H9 (cell line): ENCODE measurements around the gene AHNAK. TPM values are rescaled to one million over a fixed set of nuclear protein-coding genes. Genes with fewer than 3 reads are reported as not detected.
A peak's percentile ranks its signal among the peaks of the same experiment; 100 is the strongest.
"Not testable (repeated sequence)": the region's sequence is repeated elsewhere in the genome, so short reads cannot be mapped to it uniquely, and the experiment has no call there.

Source experiments
- DNase-seq: peaks from one replicate; pipeline ENCODE4 v3.0.0-alpha.2; 2017
- H2AFZ ChIP-seq: one replicate; pipeline ENCODE4 v1.6.1; 2013; ENCODE audit warnings: mild to moderate bottlenecking, low read length, control low read depth, moderate library complexity
- H2AK5ac ChIP-seq: 2 replicates; pipeline ENCODE4 v1.6.1; 2013; ENCODE audit warnings: low read length, control low read depth, mixed read lengths; ENCODE audit not compliant: insufficient read length
- H2BK120ac ChIP-seq: one replicate; pipeline ENCODE4 v1.6.1; 2013; ENCODE audit warnings: low read depth, mild to moderate bottlenecking, low read length, control low read depth, inconsistent platforms; ENCODE audit not compliant: poor library complexity, severe bottlenecking
- H2BK12ac ChIP-seq: 2 replicates; pipeline ENCODE4 v1.6.1; 2013; ENCODE audit warnings: low read length, control low read depth, mixed read lengths, low read depth; ENCODE audit not compliant: insufficient read length
- H2BK15ac ChIP-seq: 2 replicates; pipeline ENCODE4 v1.6.1; 2013; ENCODE audit warnings: low read depth, low read length, control low read depth
- H2BK20ac ChIP-seq: one replicate; pipeline ENCODE4 v1.6.1; 2013; ENCODE audit warnings: low read depth, mild to moderate bottlenecking, low read length, control low read depth, inconsistent platforms; ENCODE audit not compliant: poor library complexity, severe bottlenecking
- H2BK5ac ChIP-seq: 2 replicates; pipeline ENCODE4 v1.6.1; 2013; ENCODE audit warnings: low read length, control low read depth, mixed read lengths; ENCODE audit not compliant: insufficient read length
- H3K14ac ChIP-seq: 2 replicates; pipeline ENCODE4 v1.6.1; 2013; ENCODE audit warnings: low read length, control low read depth; ENCODE audit not compliant: insufficient read depth
- H3K18ac ChIP-seq: 2 replicates; pipeline ENCODE4 v1.6.1; 2013; ENCODE audit warnings: low read depth, mild to moderate bottlenecking, mixed read lengths, low read length, control low read depth; ENCODE audit not compliant: insufficient read length
- H3K23ac ChIP-seq: 2 replicates; pipeline ENCODE4 v1.6.1; 2013; ENCODE audit warnings: low read length, control low read depth, mixed read lengths, low read depth; ENCODE audit not compliant: insufficient read length
- H3K23me2 ChIP-seq: 2 replicates; pipeline ENCODE4 v1.6.1; 2013; ENCODE audit warnings: low read depth, mild to moderate bottlenecking, mixed read lengths, low read length, control low read depth; ENCODE audit not compliant: insufficient read length, poor library complexity, severe bottlenecking
- H3K27ac ChIP-seq: 2 replicates; pipeline ENCODE4 v1.5.1; 2013; ENCODE audit warnings: low read length, control low read depth, mixed read lengths, low read depth; ENCODE audit not compliant: insufficient read length
- H3K27me3 ChIP-seq: 2 replicates; pipeline ENCODE4 v1.6.1; 2013; ENCODE audit warnings: low read length, control low read depth, inconsistent platforms; ENCODE audit not compliant: insufficient read depth
- H3K4ac ChIP-seq: 2 replicates; pipeline ENCODE4 v1.6.1; 2013; ENCODE audit warnings: low read depth, mild to moderate bottlenecking, control low read depth, inconsistent platforms, low read length, moderate library complexity
- H3K4me1 ChIP-seq: 2 replicates; pipeline ENCODE4 v1.6.1; 2013; ENCODE audit warnings: low read length, control low read depth, inconsistent platforms; ENCODE audit not compliant: insufficient read depth
- H3K4me2 ChIP-seq: 2 replicates; pipeline ENCODE4 v1.6.1; 2013; ENCODE audit warnings: low read length, control low read depth, mixed read lengths; ENCODE audit not compliant: insufficient read length, insufficient read depth
- H3K56ac ChIP-seq: 2 replicates; pipeline ENCODE4 v1.6.1; 2013; ENCODE audit warnings: low read depth, mild to moderate bottlenecking, mixed read lengths, low read length, control low read depth; ENCODE audit not compliant: insufficient read length
- H3K79me1 ChIP-seq: 2 replicates; pipeline ENCODE4 v1.6.1; 2013; ENCODE audit warnings: low read depth, mild to moderate bottlenecking, moderate library complexity, low read length, control low read depth, inconsistent platforms; ENCODE audit not compliant: insufficient read depth, poor library complexity, severe bottlenecking
- H3K79me2 ChIP-seq: 2 replicates; pipeline ENCODE4 v1.6.1; 2013; ENCODE audit warnings: low read length, control low read depth, inconsistent platforms; ENCODE audit not compliant: insufficient read depth
- H3K9ac ChIP-seq: 2 replicates; pipeline ENCODE4 v1.6.1; 2013; ENCODE audit warnings: low read length, control low read depth, mixed read lengths; ENCODE audit not compliant: insufficient read length; ENCODE audit errors: extremely low read depth
- H3K9me3 ChIP-seq: one replicate; pipeline ENCODE4 v1.6.1; 2013; ENCODE audit warnings: low read depth, low read length, inconsistent platforms; ENCODE audit not compliant: control insufficient read depth
- H3T11ph ChIP-seq: one replicate; pipeline ENCODE4 v1.6.1; 2013; ENCODE audit warnings: mild to moderate bottlenecking, low read length, control low read depth, inconsistent platforms
- H4K20me1 ChIP-seq: one replicate; pipeline ENCODE4 v1.6.1; 2013; ENCODE audit not compliant: control insufficient read depth, insufficient read length, insufficient read depth
- H4K5ac ChIP-seq: 2 replicates; pipeline ENCODE4 v1.6.1; 2013; ENCODE audit warnings: low read depth, mild to moderate bottlenecking, mixed read lengths, low read length, control low read depth; ENCODE audit not compliant: insufficient read length
- H4K8ac ChIP-seq: replicated peaks from 2 replicates; pipeline ENCODE4 v1.6.1; 2013; ENCODE audit warnings: low read length, control low read depth, mixed read lengths, low read depth; ENCODE audit not compliant: insufficient read length
- H4K91ac ChIP-seq: 2 replicates; pipeline ENCODE4 v1.6.1; 2013; ENCODE audit warnings: low read depth, mild to moderate bottlenecking, moderate library complexity, mixed read lengths, low read length, control low read depth; ENCODE audit not compliant: insufficient read length
- H3K27ac Mint-ChIP-seq, 3 experiments: 2 replicates in 2 of 3; 3 replicates in 1 of 3; pipeline ENCODE4 v1.8.0; 2020 to 2021; ENCODE audit warnings: mixed read lengths in 3 of 3, mild to moderate bottlenecking in 1 of 3, moderate library complexity in 1 of 3
- H3K27me3 Mint-ChIP-seq: 2 replicates; pipeline ENCODE4 v1.8.0; 2021; ENCODE audit warnings: low read depth, mild to moderate bottlenecking, moderate library complexity, mixed read lengths
- H3K36me3 Mint-ChIP-seq, 3 experiments: 2 replicates in 2 of 3; 3 replicates in 1 of 3; pipeline ENCODE4 v1.8.0; 2020 to 2021; ENCODE audit warnings: low read depth in 3 of 3, mixed read lengths in 3 of 3; ENCODE audit not compliant: insufficient read depth in 1 of 3
- H3K4me1 Mint-ChIP-seq, 2 experiments: 2 replicates each; pipeline ENCODE4 v1.8.0; 2020; ENCODE audit warnings: mixed read lengths in 2 of 2
- H3K4me3 Mint-ChIP-seq, 2 experiments: 2 replicates in 1 of 2; 3 replicates in 1 of 2; pipeline ENCODE4 v1.8.0; 2020 to 2021; ENCODE audit warnings: mild to moderate bottlenecking in 2 of 2, mixed read lengths in 2 of 2, moderate library complexity in 1 of 2
- H3K9me3 Mint-ChIP-seq, 2 experiments: 2 replicates in 1 of 2; 3 replicates in 1 of 2; pipeline ENCODE4 v1.8.0; 2020; ENCODE audit warnings: mild to moderate bottlenecking in 2 of 2, mixed read lengths in 2 of 2, moderate library complexity in 1 of 2
- WGBS: extraction: QIAGEN DNeasy Blood & Tissue Kit; methylation state at CpG from one replicate; pipeline ENCODE4 v1.1.7; 2013; ENCODE audit warnings: missing lambda C conversion rate, low lambda C conversion rate, mixed read lengths; ENCODE audit not compliant: insufficient read length; ENCODE audit errors: extremely low coverage; 5-methylcytosine and 5-hydroxymethylcytosine counted together
- total RNA-seq: library from RNA; stranded (reverse); gene quantifications from 2 replicates; pipeline ENCODE4 v1.2.1, GENCODE V29; 2021
- TF ChIP-seq, protein P1 (sequence below): fragments of 200-600 bp; sonication (generic); conservative IDR thresholded peaks from 3 replicates; pipeline ENCODE4 v1.8.0; 2021; ENCODE audit warnings: antibody characterized with exemption, mild to moderate bottlenecking

The AHNAK gene
- total RNA-seq, 1 experiment from 2014 or later, result 15.2 TPM

DNA sequence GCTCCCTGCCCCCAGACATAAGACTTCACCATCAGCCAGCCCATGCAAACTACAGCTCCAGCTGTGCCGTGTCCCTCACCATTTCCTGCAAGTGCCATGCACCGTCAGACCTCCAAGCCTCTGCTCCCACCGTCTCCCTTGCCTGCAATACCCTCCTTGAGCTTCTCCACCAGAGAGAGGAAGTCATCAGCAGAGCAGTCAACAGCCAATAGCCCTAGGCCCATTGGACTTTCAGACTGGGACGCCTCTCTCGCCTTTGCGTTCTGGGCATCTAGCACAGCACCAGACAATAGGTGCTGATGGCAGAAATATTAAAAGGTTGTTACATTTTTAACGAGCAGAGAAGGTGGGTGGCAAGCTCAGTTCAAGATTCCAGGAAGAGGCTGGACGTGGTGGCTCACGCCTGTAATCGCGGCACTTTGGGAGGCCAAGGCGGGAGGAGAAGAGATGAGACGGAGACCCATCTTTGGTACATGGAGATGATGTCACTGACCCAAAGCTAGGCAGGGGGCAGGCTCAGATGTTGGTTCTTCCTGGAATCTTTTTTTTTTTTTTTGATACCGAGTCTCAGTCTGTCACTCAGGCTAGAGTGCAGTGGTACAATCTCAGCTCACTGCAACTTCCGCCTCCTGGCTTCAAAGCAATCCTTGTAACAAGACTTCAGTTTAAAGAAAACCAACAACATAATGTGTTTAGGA, 95.9 kb downstream of the AHNAK start:
- Histone ChIP-seq H3K4ac (no peak overlapping the region), H2BK20ac (no peak overlapping the region), H2BK120ac (no peak overlapping the region), H3K14ac (no peak overlapping the region), H2BK12ac (no peak overlapping the region), H3K79me2 (no peaks in the 10 kb centered on the region), H2BK5ac (no peak overlapping the region), H3K18ac (no peak overlapping the region), H2AFZ (no peak overlapping the region), H3K4me1 (peaks cover 3% of the 10 kb centered on the region; the same call in 1 of the 2 replicates), H3K4me2 (no peak overlapping the region), H4K8ac (no peak overlapping the region), H2BK15ac (no peak overlapping the region), H3K56ac (no peak overlapping the region), H4K5ac (no peak overlapping the region), H3K23me2 (no peaks in the 10 kb centered on the region), H3K23ac (no peak overlapping the region), H2AK5ac (no peak overlapping the region), H3K9me3 (no peaks in the 10 kb centered on the region), H3K27me3 (no peaks in the 10 kb centered on the region), H3K9ac (no peak overlapping the region), H4K20me1 (no peaks in the 10 kb centered on the region), H3K27ac (no peak overlapping the region), H3T11ph (no peak overlapping the region), H3K79me1 (no peaks in the 10 kb centered on the region), H4K91ac (no peak overlapping the region)
- Mint-ChIP-seq H3K27me3 (peaks cover 13% of the 10 kb centered on the region), H3K4me3 (0 out of 5 replicates have a peak overlapping the region, but pooled peaks of 1 of the 2 experiments have one; percentile 2), H3K9me3 (peaks cover 0 to 2% of the 10 kb centered on the region in 2 experiments; a peak in 3 of 5 replicates), H3K4me1 (peaks cover 4% of the 10 kb centered on the region in 2 experiments), H3K36me3 (no peaks in the 10 kb centered on the region; a peak in 1 of 7 replicates), H3K27ac (peak overlapping the region in 2 of 3 experiments; percentile 10 to 57; a peak in 2 of 7 replicates)
- DNase-seq, result no peak
- TF ChIP-seq, protein P1, sequence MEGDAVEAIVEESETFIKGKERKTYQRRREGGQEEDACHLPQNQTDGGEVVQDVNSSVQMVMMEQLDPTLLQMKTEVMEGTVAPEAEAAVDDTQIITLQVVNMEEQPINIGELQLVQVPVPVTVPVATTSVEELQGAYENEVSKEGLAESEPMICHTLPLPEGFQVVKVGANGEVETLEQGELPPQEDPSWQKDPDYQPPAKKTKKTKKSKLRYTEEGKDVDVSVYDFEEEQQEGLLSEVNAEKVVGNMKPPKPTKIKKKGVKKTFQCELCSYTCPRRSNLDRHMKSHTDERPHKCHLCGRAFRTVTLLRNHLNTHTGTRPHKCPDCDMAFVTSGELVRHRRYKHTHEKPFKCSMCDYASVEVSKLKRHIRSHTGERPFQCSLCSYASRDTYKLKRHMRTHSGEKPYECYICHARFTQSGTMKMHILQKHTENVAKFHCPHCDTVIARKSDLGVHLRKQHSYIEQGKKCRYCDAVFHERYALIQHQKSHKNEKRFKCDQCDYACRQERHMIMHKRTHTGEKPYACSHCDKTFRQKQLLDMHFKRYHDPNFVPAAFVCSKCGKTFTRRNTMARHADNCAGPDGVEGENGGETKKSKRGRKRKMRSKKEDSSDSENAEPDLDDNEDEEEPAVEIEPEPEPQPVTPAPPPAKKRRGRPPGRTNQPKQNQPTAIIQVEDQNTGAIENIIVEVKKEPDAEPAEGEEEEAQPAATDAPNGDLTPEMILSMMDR, result no peak
- no CpG with 5 or more reads among the region's 15 CpGs for WGBS

DNA sequence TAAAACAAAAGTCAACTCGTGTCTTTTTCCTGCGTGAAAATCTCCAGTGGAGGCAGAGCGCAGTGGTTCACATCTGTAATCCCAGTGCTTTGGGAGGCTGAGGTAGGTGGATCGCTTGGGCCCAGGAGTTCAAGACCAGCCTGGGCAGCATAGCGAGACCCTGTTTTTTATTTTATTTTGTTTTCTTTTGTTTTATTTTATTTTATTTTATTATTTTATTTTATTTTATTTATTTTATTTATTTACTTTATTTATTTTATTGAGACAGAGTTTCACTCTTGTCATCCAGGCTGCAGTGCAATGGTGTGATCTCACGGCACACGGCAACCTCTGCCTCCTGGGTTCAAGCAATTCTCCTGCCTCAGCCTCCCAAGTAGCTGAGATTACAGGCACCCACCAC, 96.7 kb downstream of the AHNAK start:
- not testable (repeated sequence) for H3K27ac Mint-ChIP-seq

More for the DNA sequence above, 96.7 kb downstream of the AHNAK start:
- not testable (repeated sequence) for H3K36me3 Mint-ChIP-seq, H3K4me2 ChIP-seq, H3K23me2 ChIP-seq, H4K20me1 ChIP-seq, H3K79me1 ChIP-seq, H3K4me1 ChIP-seq, H2AK5ac ChIP-seq, H3K9me3 ChIP-seq, H3T11ph ChIP-seq, H2BK5ac ChIP-seq, H2BK20ac ChIP-seq, H3K79me2 ChIP-seq, H2BK120ac ChIP-seq, H3K4me1 Mint-ChIP-seq, H3K9me3 Mint-ChIP-seq, H3K4ac ChIP-seq, H3K27ac ChIP-seq, H3K18ac ChIP-seq, H2AFZ ChIP-seq, H3K4me3 Mint-ChIP-seq, H4K5ac ChIP-seq, H3K9ac ChIP-seq, H2BK15ac ChIP-seq, H2BK12ac ChIP-seq, DNase-seq, H3K27me3 ChIP-seq, H4K91ac ChIP-seq, H3K23ac ChIP-seq, H3K14ac ChIP-seq, H3K56ac ChIP-seq, H4K8ac ChIP-seq
- peaks cover 14% of the 10 kb centered on the region for H3K27me3 Mint-ChIP-seq
- no CpG with 5 or more reads among the region's 7 CpGs for whole genome bisulfite sequencing
